ENCODE results near the gene BRSK2. TPM values are rescaled to one million over a fixed set of nuclear protein-coding genes. Genes with fewer than 3 reads are reported as not detected.

BRSK2 gene
- total RNA-seq, 2 experiments from 2014 or later = 0.22 to 0.55 TPM

GRCh38 chr11:1382831-1383607 lies 6.7 kb upstream of the BRSK2 start:
- CTCF ChIA-PET = interaction anchor here (1.4 kb wide), 1 partner anchor 41 kb away, joined by 3 read pairs; no protein-coding TSS in a partner anchor
- ATAC-seq (ENCODE audit: poor library complexity) (peak; percentile 77), DNase-seq (peak; percentile 54 to 92 (median 71))
- H3K36me3 Mint-ChIP-seq (ENCODE audit: low read depth) = no peaks in the 10 kb centered on the region
- Histone ChIP-seq H3K4me1 (ENCODE audit: insufficient read depth, low read length) (peaks cover 20% of the 10 kb centered on the region), H3K27ac (ENCODE audit: low read depth in 1 of 2, low read length in 2 of 2) (peak overlapping the region; percentile 74 to 85), H3K27me3 (ENCODE audit: control insufficient read depth in 1 of 2, insufficient read depth in 2 of 2, low read length in 2 of 2) (no peaks in the 10 kb centered on the region), H3K9me3 (ENCODE audit: control insufficient read depth in 1 of 2, insufficient read depth in 1 of 2, low read length in 2 of 2) (peaks cover 0 to 4% of the 10 kb centered on the region in 2 experiments), H3K4me3 (ENCODE audit: low read length) (peak overlapping the region; percentile 63), H3K36me3 (ENCODE audit: insufficient read depth, low read length) (no peaks in the 10 kb centered on the region)
- intact Hi-C loops (cut with DNase I, micrococcal nuclease) = loop anchor here (1.0 to 5.0 kb wide), 5 partner anchors 41 to 189 kb away; partner anchors contain the start of genes DUSP8 (in 1 of the 2) and TOLLIP (in 1 of the 2)
- TF ChIP-seq CTCF (IDR thresholded peaks at IDR 0.05) = no peak
- no peaks in the 10 kb centered on the region for H3K9me3 Mint-ChIP-seq
- H3K4me3 Mint-ChIP-seq = peak overlapping the region; percentile 87
- POLR2A ChIA-PET = interaction anchor here (0.7 to 1.4 kb wide), 6 partner anchors 8 to 74 kb away, joined by 3 to 14 read pairs (median 4); partner anchors contain the start of gene TOLLIP
- peak overlapping the region; percentile 78 for H3K27ac Mint-ChIP-seq
- H3K27me3 Mint-ChIP-seq = no peaks in the 10 kb centered on the region
- H3K4me1 Mint-ChIP-seq (ENCODE audit: low read depth) = peaks cover 6% of the 10 kb centered on the region

GRCh38 chr11:1384199-1384970 lies 5.3 kb upstream of the BRSK2 start:
- Mint-ChIP-seq H3K4me1 (ENCODE audit: low read depth) (peaks cover 6% of the 10 kb centered on the region), H3K27me3 (no peaks in the 10 kb centered on the region), H3K36me3 (ENCODE audit: low read depth) (no peaks in the 10 kb centered on the region), H3K27ac (peak overlapping the region; percentile 51), H3K9me3 (no peaks in the 10 kb centered on the region), H3K4me3 (peak overlapping the region; percentile 31)
- H3K4me3 ChIP-seq (ENCODE audit: low read length) = no peak overlapping the region
- H3K9me3 ChIP-seq (ENCODE audit: control insufficient read depth in 1 of 2, insufficient read depth in 1 of 2, low read length in 2 of 2) = peaks cover 0 to 4% of the 10 kb centered on the region in 2 experiments
- DNase-seq (no peak), ATAC-seq (ENCODE audit: poor library complexity) (no peak)
- no peaks in the 10 kb centered on the region for H3K36me3 ChIP-seq (ENCODE audit: insufficient read depth, low read length)
- ChIA-PET POLR2A (no interaction called here), CTCF (interaction anchor here (0.6 kb wide), 1 partner anchor 1402 kb away, joined by 3 read pairs; no protein-coding TSS in a partner anchor)
- no peak for TF ChIP-seq CTCF (IDR thresholded peaks at IDR 0.05)
- H3K27ac ChIP-seq (ENCODE audit: low read depth in 1 of 2, low read length in 2 of 2) = no peak overlapping the region
- intact Hi-C loops (cut with DNase I, micrococcal nuclease) = loop anchor here (5.0 kb wide), 2 partner anchors 42 to 188 kb away; partner anchors contain the start of gene DUSP8 (in 1 of the 2)
- H3K4me1 ChIP-seq (ENCODE audit: insufficient read depth, low read length) = peaks cover 31% of the 10 kb centered on the region
- no peaks in the 10 kb centered on the region for H3K27me3 ChIP-seq (ENCODE audit: control insufficient read depth in 1 of 2, insufficient read depth in 2 of 2, low read length in 2 of 2)

GRCh38 chr11:1387521-1387920 lies 2.2 kb upstream of the BRSK2 start:
- peak overlapping the region; percentile 67 for H3K4me3 Mint-ChIP-seq
- CTCF ChIA-PET = no interaction called here
- H3K9me3 ChIP-seq (ENCODE audit: control insufficient read depth in 1 of 2, insufficient read depth in 1 of 2, low read length in 2 of 2) = peaks cover 0 to 9% of the 10 kb centered on the region in 2 experiments
- H3K4me1 Mint-ChIP-seq (ENCODE audit: low read depth) = peaks cover 7% of the 10 kb centered on the region
- ATAC-seq (ENCODE audit: poor library complexity) = no peak
- peaks cover 16% of the 10 kb centered on the region for H3K27me3 Mint-ChIP-seq
- H3K36me3 Mint-ChIP-seq (ENCODE audit: low read depth) = no peaks in the 10 kb centered on the region
- H3K27ac Mint-ChIP-seq = no peak overlapping the region
- intact Hi-C loops (cut with DNase I, micrococcal nuclease) = loop anchor here in 1 of 2 experiments (5.0 kb wide), 1 partner anchor 75 kb away; no protein-coding TSS in a partner anchor
- no peak overlapping the region for H3K27ac ChIP-seq (ENCODE audit: low read depth in 1 of 2, low read length in 2 of 2)
- H3K36me3 ChIP-seq (ENCODE audit: insufficient read depth, low read length) = no peaks in the 10 kb centered on the region
- no peaks in the 10 kb centered on the region for H3K9me3 Mint-ChIP-seq
- TF ChIP-seq CTCF (IDR thresholded peaks at IDR 0.05) = no peak
- DNase-seq = no peak
- H3K4me1 ChIP-seq (ENCODE audit: insufficient read depth, low read length) = peaks cover 33% of the 10 kb centered on the region
- no peak overlapping the region for H3K4me3 ChIP-seq (ENCODE audit: low read length)
- peaks cover 14 to 18% of the 10 kb centered on the region in 2 experiments for H3K27me3 ChIP-seq (ENCODE audit: control insufficient read depth in 1 of 2, insufficient read depth in 2 of 2, low read length in 2 of 2)
- POLR2A ChIA-PET = no interaction called here
